ENCODE data around the gene YWHAE. TPM values are rescaled to one million over a fixed set of nuclear protein-coding genes. Genes with fewer than 3 reads are reported as not detected.

Gene YWHAE
- total RNA-seq, 4 donors from 2014 or later = 505 to 758 (median 567) TPM

DNA sequence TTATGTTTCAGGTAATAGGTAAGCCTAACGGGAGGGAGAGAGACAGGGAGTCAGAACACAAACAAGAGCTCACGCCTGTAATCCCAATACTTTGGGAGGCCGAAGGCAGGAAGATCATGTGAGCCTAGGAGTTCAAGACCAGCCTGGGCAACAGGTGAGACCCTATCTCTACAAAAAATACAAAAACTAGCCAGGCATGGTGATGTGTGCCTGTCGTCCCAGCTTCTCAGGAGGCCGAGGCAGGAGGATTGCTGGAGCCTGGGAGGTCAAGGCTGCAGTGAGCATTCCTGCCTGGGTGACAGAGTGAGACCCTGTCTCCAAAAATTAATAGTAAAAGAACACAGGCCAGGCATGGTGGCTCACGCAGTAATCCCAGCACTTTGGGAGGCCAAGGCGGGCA lies 27.4 kb downstream of the YWHAE start:
- no peak for TF ChIP-seq POLR2A (IDR thresholded peaks at IDR 0.05)
- TF ChIP-seq, protein P1, sequence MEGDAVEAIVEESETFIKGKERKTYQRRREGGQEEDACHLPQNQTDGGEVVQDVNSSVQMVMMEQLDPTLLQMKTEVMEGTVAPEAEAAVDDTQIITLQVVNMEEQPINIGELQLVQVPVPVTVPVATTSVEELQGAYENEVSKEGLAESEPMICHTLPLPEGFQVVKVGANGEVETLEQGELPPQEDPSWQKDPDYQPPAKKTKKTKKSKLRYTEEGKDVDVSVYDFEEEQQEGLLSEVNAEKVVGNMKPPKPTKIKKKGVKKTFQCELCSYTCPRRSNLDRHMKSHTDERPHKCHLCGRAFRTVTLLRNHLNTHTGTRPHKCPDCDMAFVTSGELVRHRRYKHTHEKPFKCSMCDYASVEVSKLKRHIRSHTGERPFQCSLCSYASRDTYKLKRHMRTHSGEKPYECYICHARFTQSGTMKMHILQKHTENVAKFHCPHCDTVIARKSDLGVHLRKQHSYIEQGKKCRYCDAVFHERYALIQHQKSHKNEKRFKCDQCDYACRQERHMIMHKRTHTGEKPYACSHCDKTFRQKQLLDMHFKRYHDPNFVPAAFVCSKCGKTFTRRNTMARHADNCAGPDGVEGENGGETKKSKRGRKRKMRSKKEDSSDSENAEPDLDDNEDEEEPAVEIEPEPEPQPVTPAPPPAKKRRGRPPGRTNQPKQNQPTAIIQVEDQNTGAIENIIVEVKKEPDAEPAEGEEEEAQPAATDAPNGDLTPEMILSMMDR (IDR thresholded peaks at IDR 0.05) = no peak
- 73 to 87% methylated on average over 6 to 7 of the region's 7 CpGs for WGBS, 2 donors
- no peak overlapping the region for H3K27ac ChIP-seq
- no peaks in the 10 kb centered on the region for H3K27me3 ChIP-seq
- DNase-seq = no peak
- H3K9me3 ChIP-seq = no peaks in the 10 kb centered on the region
- H3K36me3 ChIP-seq = peaks cover 0 to 35% (median 0%) of the 10 kb centered on the region in 3 donors
- intact Hi-C loops (cut with DNase I) = loop anchor here (10.0 kb wide), 1 partner anchor 62 kb away; no protein-coding TSS in a partner anchor
- peaks cover 19 to 100% (median 46%) of the 10 kb centered on the region in 3 donors for H3K4me1 ChIP-seq
- no peak overlapping the region for H3K4me3 ChIP-seq

DNA sequence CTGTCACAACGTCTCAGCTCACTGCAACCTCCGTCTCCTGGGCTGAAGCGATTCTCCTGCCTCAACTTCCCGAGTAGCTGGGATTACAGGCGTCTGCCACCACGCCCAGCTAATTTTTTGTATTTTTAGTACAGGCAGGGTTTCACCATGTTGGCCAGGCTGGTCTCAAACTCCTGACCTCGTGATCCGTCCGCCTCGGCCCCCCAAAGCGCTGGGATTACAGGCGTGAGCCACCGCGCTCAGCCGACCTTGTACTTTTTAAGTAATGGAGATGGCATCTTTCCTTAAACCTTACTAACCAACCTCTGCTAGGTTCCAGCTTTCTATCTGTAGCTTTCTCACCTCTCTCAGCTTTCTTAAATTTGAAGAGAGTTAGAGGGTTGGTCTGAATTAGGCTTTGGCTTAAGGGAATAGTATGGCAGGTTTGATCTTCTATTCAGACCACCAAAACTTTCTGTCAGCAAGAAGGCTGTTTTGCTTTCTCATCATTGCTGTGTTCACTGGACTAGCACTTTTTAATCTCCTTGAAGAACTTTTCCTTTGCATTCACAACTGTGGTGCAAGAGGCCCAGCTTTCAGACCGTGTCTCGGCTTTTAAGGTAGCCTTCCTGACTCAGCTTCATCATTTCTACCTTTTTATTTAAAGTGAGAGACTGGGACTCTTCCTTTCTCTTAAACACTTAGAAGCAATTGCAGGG lies 28.0 kb downstream of the YWHAE start:
- H3K4me1 ChIP-seq = peaks cover 13 to 100% (median 46%) of the 10 kb centered on the region in 3 donors
- intact Hi-C loops (cut with DNase I) = loop anchor here (10.0 kb wide), 1 partner anchor 63 kb away; no protein-coding TSS in a partner anchor
- no peaks in the 10 kb centered on the region for H3K27me3 ChIP-seq

DNA sequence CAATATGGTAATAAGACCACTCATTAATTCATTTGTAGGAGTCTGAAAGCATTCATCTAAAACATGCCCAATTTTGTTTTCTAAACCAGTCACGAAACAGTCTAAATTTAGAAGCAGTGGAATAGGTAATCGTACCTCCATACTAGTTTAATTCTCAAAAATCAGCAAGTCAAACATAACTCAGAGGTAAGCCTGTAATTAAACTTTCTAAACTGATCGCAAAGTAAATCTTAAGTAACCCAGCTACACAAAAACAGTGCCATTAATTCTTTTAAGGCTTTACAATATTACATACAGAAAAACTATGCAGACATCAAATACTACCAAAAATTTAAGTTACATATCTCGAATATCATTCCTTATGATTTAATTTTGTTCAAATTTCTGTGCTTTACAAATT lies 31.4 kb downstream of the YWHAE start:
- intact Hi-C loops (cut with DNase I) = loop anchor here (10.0 kb wide), 1 partner anchor 146 kb away; the partner anchor contains the start of gene INPP5K
- no peak for DNase-seq
- Histone ChIP-seq H3K4me1 (peaks cover 5 to 98% (median 30%) of the 10 kb centered on the region in 3 donors), H3K27ac (no peak overlapping the region), H3K4me3 (no peak overlapping the region), H3K9me3 (no peaks in the 10 kb centered on the region), H3K36me3 (peaks cover 2 to 37% (median 11%) of the 10 kb centered on the region in 3 donors), H3K27me3 (no peaks in the 10 kb centered on the region)
- no peak for TF ChIP-seq POLR2A (IDR thresholded peaks at IDR 0.05)
- TF ChIP-seq, protein P1 (IDR thresholded peaks at IDR 0.05) = no peak
- WGBS, 2 donors = 66 to 69% methylated on average over 4 of the region's 4 CpGs

More for the DNA sequence above, 28.0 kb downstream of the YWHAE start:
- H3K9me3 ChIP-seq = no peaks in the 10 kb centered on the region
- DNase-seq = no peak
- TF ChIP-seq POLR2A (IDR thresholded peaks at IDR 0.05) = no peak
- TF ChIP-seq, protein P1 (IDR thresholded peaks at IDR 0.05) = no peak
- peaks cover 0 to 29% (median 0%) of the 10 kb centered on the region in 3 donors for H3K36me3 ChIP-seq
- H3K4me3 ChIP-seq = no peak overlapping the region
- no peak overlapping the region for H3K27ac ChIP-seq
- WGBS, 2 donors = 69 to 78% methylated on average over 6 to 17 of the region's 17 CpGs

DNA sequence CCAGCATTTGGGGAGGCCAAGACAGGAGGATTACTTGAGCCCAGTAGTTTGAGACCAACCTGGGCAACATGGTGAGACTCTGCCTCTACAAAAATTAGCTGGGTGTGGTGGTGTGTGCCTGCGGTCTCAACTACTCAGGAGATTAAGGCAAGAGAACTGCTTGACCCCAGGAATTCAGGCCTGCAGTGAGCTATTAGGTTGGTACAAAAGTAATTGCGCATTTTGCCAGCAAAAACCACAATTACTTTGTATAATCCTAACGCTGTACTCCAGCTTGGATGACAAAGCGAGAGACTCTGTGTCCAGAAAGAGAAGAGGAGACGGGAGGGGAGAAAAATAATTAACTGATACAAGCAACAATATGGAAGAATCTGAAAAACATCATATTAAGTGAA lies 32.7 kb downstream of the YWHAE start:
- Histone ChIP-seq H3K4me1 (peaks cover 17 to 98% (median 29%) of the 10 kb centered on the region in 3 donors), H3K36me3 (peaks cover 5 to 32% (median 11%) of the 10 kb centered on the region in 3 donors), H3K27ac (peak overlapping the region; percentile 7 to 64 (median 49)), H3K27me3 (no peaks in the 10 kb centered on the region), H3K9me3 (no peaks in the 10 kb centered on the region), H3K4me3 (no peak overlapping the region)
- no peak for DNase-seq
- intact Hi-C loops (cut with DNase I) = loop anchor here (10.0 kb wide), 1 partner anchor 147 kb away; the partner anchor contains the start of gene INPP5K
- WGBS, 2 donors = 58 to 68% methylated on average over 4 to 5 of the region's 5 CpGs
- TF ChIP-seq, protein P1 (IDR thresholded peaks at IDR 0.05) = no peak
- no peak for TF ChIP-seq POLR2A (IDR thresholded peaks at IDR 0.05)

DNA sequence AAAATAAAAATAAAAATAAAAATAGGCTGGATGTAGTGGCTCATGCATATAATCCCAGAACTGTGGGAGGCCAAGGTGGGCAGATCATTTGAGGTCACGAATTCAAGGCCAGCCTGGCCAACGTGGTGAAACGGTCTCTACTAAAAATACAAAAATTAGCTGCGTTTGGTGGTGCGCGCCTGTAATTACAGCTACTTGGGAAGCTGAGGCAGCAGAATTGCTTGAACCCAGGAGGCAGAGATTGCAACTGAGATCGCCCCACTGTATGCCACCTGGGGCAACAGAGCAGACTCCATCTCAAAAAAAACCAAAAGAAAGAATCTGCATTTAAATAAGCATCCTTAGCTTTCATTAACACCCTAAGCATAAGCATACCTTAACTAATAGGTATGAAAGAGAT lies 33.8 kb downstream of the YWHAE start:
- 85 to 86% methylated on average over 7 of the region's 7 CpGs for WGBS, 2 donors
- TF ChIP-seq POLR2A (IDR thresholded peaks at IDR 0.05) = no peak

More for the DNA sequence above, 33.8 kb downstream of the YWHAE start:
- DNase-seq = no peak
- Histone ChIP-seq H3K4me3 (no peak overlapping the region), H3K27ac (peak overlapping the region in 3 of 4 donors; percentile 36 to 64 (median 49)), H3K36me3 (peaks cover 5 to 27% (median 11%) of the 10 kb centered on the region in 3 donors), H3K4me1 (peaks cover 19 to 98% (median 36%) of the 10 kb centered on the region in 3 donors), H3K9me3 (no peaks in the 10 kb centered on the region), H3K27me3 (no peaks in the 10 kb centered on the region)
- intact Hi-C loops (cut with DNase I) = loop anchor here (10.0 kb wide), 1 partner anchor 149 kb away; the partner anchor contains the start of gene INPP5K

Measured in esophagus squamous epithelium (tissue), 5 donors.